Activated T-cell treated with anti-CD3 and anti-CD28 coated beads for 24 hours (primary cell): Measurements from ENCODE around the gene SLBP.

Experiments
- DNase-seq: peaks from one replicate; pipeline ENCODE4 v3.0.0-alpha.2; 2020; ENCODE audit warnings: low read depth

The SLBP gene

DNA sequence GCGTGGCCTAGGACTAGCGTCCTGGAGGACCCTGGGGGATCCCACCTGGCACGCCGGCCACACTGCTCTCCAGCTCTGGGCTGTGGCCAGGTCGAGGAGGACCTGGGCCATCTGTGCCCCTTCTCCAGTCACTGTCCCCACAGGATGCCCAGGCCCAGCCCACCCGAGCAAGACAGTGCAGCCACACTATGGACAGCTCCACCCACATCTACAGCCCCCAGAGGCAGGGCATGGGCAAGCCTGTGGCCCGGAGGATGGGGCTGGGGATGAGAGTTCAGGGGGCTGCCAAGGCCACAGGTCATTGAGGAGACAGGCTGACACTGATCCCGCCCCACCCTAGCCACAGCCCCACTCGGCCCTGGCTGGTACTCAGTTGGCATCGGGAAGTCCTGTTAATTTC, 58.3 kb downstream of the SLBP start:
- no peak for DNase-seq

DNA sequence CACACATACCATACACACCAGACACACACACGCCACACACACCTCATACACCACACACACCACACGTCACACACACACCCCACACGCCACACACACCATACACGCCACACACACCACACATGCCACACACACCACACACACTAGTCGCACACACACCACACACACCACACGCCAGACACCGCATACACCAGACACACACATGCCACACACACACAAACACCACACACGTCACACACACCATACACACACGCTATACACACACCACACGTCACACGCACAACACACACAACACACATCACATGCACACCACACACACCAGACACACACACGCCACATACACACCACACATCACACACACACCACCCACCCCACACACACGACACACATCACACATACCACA, 60.0 kb downstream of the SLBP start:
- DNase-seq: no peak

- no peak for DNase-seq
Measured at GRCh38 chr4:1651609-1652008, 60.5 kb downstream of the SLBP start.

DNA sequence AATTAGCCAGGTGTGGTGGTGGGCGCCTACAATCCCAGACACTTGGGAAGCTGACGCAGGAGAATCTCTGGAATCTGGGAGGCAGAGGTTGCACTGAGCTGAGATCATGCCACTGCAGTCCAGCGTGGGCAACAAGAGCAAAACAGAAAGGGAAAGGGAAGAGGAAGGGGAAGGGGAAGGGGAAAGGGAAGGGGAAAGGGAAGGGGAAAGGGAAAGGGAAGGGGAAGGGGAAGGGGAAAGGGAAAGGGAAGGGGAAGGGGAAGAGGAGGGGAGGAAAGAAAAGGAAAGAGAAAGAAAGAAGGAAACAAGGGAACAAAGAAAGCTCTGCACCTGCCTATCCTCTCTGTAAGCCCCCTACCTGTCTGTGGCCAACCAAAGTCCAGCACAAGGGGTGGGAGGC, 63.2 kb downstream of the SLBP start:
- no peak for DNase-seq

DNA sequence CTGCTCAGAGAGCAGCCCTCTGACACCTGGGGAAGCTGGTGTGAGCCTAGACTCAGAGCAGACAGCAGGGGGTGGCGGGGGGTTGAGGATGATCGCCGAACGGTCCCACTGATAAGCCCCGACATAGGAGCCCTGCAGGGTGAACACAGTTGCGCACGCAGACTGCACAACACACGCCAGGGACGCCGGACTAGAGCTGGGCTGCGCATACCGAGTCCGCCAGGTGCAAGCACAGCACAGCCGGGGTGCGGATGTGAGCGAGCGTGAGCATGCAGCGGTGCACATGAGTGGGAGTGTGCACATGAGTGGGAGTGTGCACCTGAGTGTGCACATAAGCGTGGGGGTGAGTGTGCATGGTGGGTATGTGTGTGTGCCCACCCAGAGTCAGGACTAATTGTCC, 64.7 kb downstream of the SLBP start:
- no peak for DNase-seq

DNA sequence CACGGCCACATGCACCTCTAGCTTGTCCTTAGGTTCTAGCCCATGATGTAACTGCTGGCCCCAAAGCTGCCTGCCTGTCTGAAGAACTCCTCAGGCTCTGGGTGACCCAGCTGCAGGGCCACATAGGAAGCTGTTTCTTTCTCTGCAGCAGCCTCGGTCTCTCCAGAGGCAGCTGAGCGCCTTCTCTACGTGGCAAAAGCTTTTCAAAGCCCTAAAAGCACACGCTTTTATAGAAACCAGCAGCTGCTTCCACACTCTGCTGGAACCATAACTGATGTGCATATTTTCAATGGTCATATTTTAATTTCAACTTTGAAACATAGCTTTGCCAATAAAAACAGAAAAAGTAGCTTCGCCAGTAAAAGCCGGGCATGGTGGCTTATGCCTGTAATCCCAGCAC, 65.4 kb downstream of the SLBP start:
- no peak for DNase-seq

DNA sequence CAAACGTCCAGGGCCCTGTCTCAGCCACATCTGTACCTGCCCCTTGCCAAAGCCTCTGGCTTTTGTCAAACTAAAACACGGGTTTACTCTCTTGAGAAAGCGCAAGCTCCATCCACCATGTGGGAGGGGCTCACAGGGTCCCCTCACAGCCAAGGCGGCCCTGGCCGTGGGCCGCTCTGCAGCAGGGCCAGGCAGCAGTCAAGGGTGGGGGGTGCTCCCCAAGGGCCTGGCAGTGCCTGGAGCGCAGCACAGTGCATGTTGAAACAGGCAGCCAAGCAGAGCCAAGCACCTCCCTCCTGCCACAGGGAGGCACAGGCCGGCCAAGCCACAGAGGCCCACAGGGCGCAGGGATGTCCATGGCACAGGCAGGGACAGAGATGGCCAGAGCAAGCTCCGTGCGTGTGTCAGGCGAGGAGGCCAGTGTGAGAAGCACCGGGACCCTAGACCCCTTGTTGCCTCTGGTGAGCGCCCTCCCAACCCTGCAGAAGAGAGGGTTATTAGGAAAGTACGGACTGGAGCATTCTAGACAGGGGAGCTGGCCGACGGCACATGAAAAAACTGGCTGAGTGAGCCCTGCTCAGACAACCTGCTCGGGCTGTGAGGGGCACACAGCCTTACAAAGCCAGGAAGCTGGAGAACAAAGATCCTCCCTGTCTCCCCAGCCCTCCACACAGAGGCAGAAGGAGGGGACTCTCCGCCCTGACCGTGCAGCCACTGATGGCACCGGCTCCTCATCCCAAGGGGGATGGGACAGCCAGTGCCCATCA, 67.0 kb downstream of the SLBP start:
- DNase-seq: no peak

- no peak for DNase-seq
Measured at GRCh38 chr4:1643971-1644735, 68.0 kb downstream of the SLBP start.
